ENCODE results near the gene KIF6.

GRCh38 chr6:39363280-39363679 lies 361.9 kb downstream of the KIF6 start:
- TF ChIP-seq CTCF (IDR thresholded peaks at IDR 0.05) = no peak
- no peak for TF ChIP-seq POLR2A (IDR thresholded peaks at IDR 0.05)

All from uterus (tissue), 2 donors.